NCI-H1436 treated with DMSO at 0.1 percent for 48 hours (cell line): ENCODE data around the gene ICAM5.
"Not testable (repeated sequence)": the region's sequence is repeated elsewhere in the genome, so short reads cannot be mapped to it uniquely, and the experiment has no call there.

Source experiments
- DNase-seq: peaks from one replicate; lab custom pipeline; 2025; lab: John Stamatoyannopoulos, UW

The ICAM5 gene

DNA sequence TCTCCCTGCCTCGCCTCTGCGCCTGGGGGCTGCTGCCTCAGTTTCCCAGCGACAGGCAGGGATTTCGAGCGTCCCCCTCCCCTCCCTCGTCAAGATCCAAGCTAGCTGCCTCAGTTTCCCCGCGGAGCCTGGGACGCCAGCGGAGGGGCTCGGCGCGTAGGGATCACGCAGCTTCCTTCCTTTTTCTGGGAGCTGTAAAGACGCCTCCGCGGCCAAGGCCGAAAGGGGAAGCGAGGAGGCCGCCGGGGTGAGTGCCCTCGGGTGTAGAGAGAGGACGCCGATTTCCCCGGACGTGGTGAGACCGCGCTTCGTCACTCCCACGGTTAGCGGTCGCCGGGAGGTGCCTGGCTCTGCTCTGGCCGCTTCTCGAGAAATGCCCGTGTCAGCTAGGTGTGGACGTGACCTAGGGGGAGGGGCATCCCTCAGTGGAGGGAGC is 19.6 kb upstream of the ICAM5 start:
- no peak for DNase-seq

GRCh38 chr19:10270616-10271394 is 18.9 kb upstream of the ICAM5 start, which contains the start of gene ICAM1:
TSS of gene ICAM1 (plus strand) at chr19:10271120. CDS start at chr19:10271160, 40 bp downstream.
- no peak for DNase-seq

DNA sequence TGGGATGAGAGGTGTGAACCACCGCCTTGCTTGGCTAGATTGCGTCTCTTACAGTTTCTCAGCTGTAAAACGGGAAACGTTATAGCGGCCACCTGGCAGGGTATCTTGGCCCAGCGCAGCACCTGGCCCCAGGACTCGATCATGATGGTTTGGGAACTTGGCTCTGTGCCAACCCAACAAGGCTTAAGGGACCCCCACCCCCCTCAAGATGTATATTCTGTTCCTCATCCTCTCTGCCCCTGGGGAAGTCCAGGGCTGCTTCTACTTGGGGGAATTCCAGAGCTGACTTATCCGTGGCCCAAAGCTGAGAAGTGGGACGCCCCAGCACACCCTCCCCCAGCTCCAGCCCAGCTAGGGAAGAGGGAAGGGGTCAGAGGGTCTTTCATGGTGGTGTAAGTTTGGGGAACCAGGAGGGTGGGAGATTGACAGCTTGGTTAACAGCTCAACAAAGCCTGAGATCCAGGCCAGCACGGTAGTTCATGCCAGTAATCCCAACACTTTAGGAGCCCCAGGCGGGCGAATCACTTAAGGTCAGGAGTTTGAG is 18.1 kb upstream of the ICAM5 start:
- no peak for DNase-seq

GRCh38 chr19:10274589-10274988 is 15.2 kb upstream of the ICAM5 start:
- DNase-seq, result no peak

GRCh38 chr19:10277795-10278589 is 11.8 kb upstream of the ICAM5 start:
- no peak for DNase-seq

DNA sequence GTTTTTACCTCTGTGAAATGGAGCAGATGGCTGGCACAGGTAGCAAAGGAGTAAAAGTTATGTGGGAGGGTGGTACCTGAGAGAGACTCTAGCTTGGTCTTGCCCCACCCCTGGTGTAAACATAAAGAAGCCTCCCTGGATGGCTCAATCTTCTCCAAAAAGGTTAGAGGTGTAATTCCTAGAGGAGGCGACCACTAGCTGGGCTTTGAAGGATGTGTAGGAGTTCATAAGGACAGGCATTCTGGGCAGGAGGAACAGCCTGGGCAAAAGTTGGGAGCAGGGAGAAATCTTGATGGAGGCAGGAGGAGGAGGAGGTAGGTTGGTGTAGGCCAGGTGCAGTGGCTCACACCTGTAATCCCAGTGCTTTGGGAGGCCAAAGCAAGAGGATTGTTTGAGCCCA is 10.8 kb upstream of the ICAM5 start:
- no peak for DNase-seq

DNA sequence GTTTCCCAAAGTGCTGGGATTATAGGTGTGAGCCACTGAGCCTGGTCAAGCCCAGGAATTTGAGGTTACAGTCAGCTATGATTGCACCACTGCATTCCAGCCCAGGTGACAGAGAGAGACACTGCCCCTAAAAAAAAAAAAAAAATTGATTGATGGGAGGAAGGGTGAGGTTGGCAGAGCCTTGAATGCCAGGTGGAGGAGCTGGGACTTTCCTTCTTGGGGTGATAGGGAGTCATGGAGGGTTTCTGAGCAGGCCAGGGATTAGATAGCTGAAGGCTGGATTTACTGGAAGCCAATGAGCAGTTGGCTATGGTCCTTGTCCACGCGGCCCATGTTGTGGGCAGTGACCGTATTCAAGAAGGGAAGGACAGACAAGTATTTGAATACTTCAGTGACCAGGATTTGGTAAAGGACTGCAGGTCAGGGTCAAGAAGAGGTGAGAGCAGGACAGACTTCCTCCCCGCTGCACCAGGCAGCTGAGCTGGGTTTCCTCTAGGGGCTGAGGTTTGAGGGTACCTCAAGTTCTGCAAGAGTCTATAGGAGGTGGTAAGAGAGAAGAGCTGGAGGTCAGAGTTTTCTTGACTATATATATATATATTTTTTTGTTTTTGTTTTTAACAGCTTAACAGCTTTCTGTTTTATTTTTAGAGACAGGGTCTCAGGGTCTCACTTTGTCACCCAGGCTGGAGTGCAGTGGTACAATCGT is 9.9 kb upstream of the ICAM5 start:
- DNase-seq, result no peak

DNA sequence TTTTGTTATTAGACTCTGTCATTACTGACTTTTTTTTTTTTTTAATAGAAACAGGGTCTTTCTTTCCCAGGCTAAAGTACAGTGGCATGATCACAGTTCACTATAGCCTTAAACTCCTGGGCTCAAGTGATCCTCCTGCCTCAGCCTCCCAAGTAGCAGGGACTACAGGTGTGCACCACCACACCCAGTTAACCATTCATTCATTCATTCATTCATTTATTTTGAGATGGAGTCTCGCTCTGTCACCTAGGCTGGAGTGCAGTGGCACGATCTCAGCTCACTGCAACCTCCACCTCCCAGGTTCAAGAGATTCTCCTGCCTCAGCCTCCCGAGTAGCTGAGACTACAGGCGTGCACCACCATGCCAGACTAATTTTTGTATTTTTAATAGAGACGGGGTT is 7.7 kb upstream of the ICAM5 start:
- not testable (repeated sequence) for DNase-seq

- DNase-seq, result no peak
Observed at GRCh38 chr19:10283301-10284064, 6.3 kb upstream of the ICAM5 start.

- DNase-seq, result no peak
Observed at GRCh38 chr19:10284065-10284959, 5.4 kb upstream of the ICAM5 start.

DNA sequence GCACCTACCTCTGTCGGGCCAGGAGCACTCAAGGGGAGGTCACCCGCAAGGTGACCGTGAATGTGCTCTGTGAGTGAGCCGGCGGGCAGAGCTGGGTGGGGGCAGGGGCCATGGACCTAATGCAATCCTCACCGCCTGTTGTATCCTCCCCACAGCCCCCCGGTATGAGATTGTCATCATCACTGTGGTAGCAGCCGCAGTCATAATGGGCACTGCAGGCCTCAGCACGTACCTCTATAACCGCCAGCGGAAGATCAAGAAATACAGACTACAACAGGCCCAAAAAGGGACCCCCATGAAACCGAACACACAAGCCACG is 4.8 kb upstream of the ICAM5 start:
- DNase-seq, result no peak

DNA sequence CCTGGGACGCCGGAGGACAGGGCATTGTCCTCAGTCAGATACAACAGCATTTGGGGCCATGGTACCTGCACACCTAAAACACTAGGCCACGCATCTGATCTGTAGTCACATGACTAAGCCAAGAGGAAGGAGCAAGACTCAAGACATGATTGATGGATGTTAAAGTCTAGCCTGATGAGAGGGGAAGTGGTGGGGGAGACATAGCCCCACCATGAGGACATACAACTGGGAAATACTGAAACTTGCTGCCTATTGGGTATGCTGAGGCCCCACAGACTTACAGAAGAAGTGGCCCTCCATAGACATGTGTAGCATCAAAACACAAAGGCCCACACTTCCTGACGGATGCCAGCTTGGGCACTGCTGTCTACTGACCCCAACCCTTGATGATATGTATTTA is 4.4 kb upstream of the ICAM5 start:
- no peak for DNase-seq

DNA sequence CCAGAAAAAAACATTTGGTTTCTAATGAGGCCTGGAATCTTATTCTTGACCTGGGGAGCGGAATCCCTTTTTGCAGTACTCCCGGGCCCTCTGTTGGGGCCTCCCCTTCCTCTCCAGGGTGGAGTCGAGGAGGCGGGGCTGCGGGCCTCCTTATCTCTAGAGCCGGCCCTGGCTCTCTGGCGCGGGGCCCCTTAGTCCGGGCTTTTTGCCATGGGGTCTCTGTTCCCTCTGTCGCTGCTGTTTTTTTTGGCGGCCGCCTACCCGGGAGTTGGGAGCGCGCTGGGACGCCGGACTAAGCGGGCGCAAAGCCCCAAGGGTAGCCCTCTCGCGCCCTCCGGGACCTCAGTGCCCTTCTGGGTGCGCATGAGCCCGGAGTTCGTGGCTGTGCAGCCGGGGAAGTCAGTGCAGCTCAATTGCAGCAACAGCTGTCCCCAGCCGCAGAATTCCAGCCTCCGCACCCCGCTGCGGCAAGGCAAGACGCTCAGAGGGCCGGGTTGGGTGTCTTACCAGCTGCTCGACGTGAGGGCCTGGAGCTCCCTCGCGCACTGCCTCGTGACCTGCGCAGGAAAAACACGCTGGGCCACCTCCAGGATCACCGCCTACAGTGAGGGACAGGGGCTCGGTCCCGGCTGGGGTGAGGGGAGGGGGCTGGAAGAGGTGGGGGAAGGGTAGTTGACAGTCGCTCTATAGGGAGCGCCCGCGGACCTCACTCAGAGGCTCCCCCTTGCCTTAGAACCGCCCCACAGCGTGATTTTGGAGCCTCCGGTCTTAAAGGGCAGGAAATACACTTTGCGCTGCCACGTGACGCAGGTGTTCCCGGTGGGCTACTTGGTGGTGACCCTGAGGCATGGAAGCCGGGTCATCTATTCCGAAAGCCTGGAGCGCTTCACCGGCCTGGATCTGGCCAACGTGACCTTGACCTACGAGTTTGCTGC is 2.7 kb upstream of the ICAM5 start, which contains the start of gene ICAM4:
TSS of gene ICAM4 (plus strand) at position 153 of the 935 bp plus-strand sequence. CDS start at position 211, 58 bp downstream.
- no peak for DNase-seq

DNA sequence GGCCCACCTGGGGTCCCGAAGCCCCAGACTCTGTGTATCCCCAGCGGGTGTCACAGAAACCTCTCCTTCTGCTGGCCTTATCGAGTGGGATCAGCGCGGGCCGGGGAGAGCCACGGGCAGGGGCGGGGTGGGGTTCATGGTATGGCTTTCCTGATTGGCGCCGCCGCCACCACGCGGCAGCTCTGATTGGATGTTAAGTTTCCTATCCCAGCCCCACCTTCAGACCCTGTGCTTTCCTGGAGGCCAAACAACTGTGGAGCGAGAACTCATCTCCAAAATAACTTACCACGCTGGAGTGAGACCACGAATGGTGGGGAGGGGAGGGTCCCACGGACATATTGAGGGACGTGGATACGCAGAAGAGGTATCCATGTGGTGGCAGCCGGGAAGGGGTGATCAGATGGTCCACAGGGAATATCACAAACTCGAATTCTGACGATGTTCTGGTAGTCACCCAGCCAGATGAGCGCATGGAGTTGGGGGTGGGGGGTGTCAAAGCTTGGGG is 1.0 kb upstream of the ICAM5 start:
- no peak for DNase-seq

GRCh38 chr19:10289167-10289835 is 451 bp upstream of the ICAM5 start:
- DNase-seq, result no peak

DNA sequence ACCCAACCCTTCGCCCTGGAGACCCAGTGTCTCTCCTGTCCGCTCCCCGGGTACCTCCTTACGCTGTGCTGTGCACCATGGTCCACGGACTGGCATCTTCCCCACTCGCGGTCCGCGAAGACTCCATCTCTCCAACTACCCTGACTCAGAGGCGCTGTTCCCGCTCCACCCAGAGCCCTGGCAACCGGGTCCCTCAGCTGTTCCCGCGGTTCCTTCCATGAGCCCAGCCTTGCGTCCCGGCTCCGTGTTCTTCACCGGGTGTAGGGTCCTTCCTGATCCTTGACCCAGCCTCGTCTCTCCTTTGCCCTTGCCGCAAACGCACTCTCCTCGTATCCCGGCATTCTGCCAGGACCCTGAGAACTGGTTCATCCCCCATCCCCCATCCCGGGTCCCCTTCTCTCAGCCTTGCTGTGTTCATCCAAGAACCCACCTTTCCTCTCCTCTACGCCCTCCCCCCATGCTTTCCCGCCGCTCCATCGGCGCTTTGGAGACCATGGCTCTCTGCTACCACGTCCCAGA is 664 bp downstream of the ICAM5 start:
- DNase-seq, result no peak

- no peak for DNase-seq
Observed at GRCh38 chr19:10290876-10291553, 1.3 kb downstream of the ICAM5 start.
